ENCODE data around the gene ZNF48.

ZNF48 gene

DNA sequence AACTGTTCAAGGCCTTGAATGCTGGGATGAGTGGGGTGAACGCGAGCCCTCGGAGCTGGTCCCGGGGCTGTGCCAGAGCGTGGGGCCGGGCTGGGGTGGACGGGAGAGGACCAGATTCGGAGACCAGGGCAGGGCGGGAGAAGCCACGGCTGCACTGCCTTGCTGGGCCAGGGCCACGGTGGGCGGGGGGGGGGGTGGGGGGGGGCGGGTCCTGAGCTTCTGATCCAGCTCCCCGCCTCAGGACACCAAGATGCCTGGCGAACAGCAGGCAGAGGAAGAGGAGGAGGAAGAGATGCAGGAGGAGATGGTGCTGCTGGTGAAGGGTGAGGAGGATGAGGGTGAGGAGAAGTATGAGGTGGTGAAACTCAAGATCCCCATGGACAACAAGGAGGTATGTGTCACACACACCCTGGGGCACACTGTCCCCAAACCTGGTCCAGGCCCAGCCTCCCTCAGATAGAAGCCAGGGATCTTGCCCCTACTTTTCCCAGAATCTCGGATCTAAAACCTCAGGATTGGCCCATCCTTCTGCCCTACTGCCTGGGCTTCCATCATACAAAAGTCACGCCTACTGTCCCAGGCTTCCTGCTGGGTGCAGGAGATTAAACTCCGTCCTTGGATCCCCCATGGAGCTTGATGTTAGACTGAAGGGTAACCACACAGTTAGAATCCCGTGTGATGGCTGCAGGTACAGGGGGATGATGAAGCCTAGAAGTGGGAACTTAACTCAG, 12.7 kb downstream of the ZNF48 start:
- no peak for DNase-seq

DNA sequence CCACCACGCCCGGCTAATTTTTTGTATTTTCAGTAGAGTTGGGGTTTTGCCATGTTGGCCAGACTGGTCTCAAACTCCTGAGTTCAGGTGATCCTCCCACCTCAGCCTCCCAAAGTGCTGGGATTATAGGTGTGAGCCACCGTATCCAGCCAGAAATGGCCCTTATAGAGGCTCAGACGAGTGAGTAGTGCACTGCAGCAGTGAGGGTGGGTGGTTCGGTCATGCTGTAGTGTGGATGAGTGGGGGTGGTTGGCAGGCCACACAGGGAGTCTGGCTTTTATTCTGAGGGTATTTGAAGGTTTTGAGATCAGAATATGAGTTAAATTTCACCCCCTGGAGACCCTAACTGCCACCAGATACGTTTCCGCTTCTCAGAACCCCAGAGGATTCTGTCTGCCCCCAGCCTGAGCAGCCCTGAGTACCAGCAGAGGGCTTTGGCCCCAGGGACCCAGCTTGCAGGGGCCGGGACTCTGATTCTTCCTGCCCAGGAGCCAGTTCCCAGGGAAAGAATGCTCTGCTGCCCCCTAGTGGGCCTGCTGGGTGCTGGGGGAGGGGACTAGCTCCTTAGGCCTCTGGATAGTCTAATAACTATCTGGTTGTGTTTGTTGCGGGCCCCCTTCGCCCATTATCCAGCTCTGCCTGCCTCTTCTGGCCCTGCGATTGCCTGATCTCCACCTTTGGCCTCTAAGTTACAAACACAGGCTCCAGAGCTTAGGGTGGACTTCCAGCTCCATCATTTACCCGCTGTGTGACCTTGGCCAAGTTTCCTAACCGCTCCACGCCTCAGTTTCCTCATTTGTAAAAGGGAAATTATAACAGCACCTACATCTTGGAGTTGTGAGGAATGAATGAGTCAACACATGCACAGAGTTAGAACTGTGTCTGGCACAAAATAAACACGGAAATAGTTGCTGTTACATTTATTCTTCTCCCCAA, 14.2 kb downstream of the ZNF48 start:
- peak; percentile 96 for DNase-seq

DNA sequence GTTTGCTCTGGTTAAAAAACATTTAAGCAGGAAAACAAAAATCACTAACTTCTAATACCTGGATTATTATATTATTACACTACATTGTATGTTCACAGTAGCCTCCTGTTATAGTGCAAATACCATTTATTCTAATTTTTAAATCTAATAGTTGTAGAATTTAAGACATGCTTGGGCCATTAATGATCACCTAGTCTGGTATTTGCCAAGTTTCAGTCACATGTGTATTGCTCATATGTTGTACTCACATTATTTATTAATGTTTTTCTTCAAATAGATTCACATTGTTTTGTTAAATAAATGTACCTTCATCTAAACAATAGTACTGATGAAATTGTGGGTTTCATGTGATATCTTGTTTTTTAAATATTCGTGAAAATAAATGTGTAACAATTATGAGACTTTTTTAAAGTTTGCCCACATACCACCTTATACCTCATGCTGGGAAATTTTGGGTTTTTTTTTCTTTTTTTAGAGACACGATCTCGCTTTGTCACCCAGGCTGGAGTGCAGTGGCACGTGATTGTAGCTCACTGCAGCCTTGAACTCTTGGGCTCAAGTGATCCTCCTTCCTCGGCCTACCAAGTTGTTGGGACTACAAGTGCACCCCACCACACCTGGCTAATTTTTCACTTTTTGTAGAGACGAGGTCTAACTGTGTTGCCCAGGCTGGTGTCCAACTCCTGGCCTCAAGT, 18.0 kb downstream of the ZNF48 start:
- DNase-seq: no peak

DNA sequence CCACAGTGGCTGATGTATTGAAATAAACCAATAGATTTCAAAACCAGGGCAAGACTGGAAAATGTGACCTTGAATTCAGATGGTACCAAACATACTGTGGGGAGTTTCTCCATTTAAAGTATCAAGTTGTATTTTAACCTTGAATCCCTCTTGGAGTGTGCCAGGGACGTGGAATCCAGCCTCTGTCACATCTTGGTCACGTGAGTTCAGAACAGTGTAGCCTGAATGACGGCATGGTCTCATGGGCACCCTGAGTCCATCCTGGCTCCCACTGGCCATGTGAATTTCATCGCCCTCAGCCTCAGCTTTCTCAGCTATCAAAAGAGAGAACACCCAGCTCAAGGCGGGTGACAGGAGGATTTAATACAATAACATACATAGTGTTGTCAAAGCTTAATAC, 18.9 kb downstream of the ZNF48 start:
- no peak for DNase-seq

DNA sequence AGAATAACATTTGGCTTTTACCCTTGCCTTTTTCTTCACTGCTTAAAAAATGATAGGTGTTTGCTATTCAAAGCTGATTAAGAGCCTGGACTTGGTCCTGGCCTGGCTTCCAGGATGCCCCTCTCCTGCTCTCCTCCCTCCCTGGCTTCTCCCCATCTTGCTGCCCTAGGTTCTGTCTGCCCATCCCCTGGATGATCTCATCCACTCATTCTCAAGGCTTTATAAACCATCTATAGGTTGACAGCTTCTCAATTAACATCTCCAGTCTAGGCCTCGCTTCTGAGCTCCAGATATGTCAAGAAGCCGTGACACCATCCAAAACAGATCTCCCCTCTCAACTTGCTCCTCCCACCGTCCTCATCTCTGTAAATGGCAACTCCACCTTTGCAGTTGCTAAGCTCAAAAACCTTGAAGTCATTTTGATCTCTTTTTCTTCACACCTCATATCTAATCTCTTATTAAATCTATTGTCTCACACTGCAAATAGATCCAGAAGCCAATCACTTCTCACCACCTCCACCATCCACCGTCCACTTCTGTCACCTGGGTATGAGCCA, 20.9 kb downstream of the ZNF48 start:
- no peak for DNase-seq

DNA sequence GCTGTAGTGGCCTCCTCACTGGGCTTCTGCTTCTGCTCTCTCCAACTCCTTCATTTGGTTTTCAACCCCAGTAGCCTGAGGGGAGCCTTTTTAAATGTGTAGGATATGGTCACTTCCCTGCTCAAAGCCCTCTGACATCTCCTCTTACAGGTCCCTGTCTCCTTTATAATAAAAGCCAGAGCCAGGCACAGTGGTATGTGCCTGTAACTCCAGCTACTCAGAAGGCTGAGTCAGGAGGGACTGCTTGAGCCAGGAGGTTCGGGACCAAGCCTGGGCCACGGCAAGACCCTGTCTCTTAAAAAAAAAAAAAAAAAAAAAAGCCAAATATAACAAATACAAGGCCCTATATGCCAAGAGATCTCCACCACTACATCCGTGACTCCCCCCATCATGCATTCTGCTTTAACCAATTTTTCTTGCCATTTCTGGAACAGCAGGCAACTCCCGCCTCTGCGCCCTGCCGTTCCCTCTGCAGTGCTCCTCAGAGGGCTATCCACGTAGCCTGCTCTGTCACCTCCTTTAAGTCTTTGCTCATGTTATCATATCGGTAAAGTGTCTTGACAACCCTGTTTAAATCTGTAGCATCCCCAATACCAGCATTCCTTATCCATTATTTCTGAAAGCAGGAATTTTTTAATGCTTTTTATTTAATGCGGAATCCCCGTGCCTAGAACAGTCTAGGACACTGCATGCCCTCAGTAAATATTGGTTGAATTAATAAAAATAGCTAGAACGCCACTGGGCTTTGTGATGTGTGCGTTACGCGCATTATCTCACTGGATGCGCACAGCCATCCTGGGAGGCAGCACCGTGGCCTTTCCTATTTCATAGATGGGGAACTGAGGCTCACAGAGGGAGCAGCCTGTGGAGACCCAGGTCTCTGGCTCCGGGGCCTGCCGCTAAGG, 21.7 kb downstream of the ZNF48 start:
- no peak for DNase-seq

DNA sequence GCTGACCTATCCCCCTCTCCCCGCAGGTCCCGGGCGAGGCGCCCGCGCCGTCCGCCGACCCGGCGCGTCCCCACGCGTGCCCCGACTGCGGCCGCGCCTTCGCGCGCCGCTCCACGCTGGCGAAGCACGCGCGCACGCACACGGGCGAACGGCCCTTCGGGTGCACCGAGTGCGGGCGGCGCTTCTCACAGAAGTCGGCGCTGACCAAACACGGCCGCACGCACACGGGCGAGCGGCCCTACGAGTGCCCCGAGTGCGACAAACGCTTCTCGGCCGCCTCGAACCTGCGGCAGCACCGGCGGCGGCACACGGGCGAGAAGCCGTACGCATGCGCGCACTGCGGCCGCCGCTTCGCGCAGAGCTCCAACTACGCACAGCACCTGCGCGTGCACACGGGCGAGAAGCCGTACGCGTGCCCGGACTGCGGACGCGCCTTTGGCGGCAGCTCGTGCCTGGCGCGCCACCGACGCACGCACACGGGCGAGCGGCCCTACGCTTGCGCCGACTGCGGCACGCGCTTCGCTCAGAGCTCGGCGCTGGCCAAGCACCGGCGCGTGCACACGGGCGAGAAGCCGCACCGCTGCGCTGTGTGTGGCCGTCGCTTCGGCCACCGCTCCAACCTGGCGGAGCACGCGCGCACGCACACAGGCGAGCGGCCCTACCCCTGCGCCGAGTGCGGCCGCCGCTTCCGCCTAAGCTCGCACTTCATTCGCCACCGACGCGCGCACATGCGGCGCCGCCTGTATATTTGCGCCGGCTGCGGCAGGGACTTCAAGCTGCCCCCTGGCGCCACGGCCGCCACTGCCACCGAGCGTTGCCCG, 22.5 kb downstream of the ZNF48 start:
- DNase-seq: peak; percentile 89

DNA sequence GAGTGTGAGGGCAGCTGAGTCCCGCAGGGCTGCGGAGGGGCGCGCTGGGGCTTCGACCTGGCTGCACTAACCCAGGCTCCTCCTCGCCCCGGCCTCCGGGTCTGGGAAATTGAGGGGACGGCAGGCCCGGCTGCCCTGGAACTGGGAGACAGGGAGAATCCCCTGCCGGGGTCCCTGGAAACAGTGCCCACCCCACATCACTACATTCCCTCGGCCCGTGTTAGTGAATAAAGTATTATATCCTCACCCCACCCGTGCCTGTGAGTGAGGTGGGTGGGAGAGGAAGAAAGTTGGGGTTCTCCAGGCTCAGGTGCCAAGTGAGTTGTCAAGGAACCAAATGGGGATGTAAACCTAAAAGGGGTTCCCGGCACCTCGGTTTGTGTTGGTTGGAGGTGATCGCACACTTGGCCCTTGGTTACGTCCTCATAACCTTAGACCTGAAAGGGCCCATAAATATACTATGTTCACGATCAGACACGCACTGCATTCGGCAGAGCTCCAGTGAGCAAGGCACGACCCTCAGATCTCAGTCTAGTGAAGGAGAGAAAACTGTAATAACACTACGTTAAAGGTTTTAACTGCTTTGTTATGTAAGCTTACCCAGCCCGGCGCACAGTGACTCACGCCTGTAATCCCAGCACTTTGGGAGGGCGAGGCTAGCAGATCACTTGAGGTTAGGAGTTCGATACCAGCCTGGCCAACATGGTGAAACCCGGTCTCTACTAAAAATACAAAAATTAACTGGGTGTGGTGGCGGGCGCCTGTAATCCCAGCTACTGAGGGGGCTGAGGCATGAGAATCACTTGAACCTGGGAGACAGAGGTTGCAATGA, 23.3 kb downstream of the ZNF48 start:
- DNase-seq: no peak

DNA sequence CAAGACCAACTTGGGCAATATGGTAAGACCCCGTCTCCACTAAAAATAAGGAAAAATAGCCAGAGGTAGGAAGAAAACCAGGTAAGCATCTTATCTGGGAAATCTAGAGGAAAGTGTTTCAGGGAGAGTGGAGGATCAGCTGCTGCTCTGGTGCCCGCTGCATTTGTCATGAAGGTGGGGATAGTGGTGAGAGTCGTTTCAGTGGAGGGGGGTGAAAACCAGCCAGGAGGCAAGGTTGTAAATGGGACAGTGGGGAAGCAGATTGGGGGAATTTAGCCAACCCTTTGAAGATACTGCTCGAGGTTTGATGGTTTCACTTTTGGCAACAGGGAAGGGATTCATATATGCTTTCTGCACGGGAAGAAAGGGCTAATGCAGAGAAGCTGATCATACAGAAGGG, 25.8 kb downstream of the ZNF48 start:
- DNase-seq: no peak

DNA sequence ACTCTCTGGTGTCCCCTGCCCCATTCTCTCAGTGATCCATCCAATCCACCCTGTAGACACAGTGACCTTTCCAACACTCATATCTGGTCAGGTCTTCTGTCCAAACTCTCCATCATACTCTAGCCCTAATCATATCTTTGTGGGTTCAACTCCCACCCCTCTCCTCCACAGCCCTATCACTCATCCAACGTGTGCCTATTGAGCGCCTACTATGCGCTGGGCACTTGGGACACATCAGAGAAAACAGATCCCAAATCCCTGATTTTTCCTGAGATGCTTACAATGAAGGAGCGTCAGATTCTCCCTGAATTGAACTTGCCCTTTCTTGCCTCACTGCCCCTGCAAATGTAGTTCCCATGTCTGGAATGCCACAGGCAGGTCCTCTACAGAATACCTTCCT, 32.8 kb downstream of the ZNF48 start:
- no peak for DNase-seq

DNA sequence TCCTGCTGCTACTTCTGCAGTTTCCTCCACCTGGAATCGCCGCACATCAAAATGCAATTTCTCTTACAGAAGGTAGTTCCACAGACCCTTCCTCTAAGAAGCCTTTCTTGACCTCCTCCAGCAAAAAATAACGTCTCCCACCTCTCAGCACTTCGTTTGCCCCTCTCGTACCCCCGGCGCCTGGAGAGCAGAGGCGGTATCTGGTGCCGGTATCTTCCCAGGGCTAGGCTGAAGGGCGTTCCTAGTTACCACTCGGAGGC, 34.1 kb downstream of the ZNF48 start:
- DNase-seq: no peak

DNA sequence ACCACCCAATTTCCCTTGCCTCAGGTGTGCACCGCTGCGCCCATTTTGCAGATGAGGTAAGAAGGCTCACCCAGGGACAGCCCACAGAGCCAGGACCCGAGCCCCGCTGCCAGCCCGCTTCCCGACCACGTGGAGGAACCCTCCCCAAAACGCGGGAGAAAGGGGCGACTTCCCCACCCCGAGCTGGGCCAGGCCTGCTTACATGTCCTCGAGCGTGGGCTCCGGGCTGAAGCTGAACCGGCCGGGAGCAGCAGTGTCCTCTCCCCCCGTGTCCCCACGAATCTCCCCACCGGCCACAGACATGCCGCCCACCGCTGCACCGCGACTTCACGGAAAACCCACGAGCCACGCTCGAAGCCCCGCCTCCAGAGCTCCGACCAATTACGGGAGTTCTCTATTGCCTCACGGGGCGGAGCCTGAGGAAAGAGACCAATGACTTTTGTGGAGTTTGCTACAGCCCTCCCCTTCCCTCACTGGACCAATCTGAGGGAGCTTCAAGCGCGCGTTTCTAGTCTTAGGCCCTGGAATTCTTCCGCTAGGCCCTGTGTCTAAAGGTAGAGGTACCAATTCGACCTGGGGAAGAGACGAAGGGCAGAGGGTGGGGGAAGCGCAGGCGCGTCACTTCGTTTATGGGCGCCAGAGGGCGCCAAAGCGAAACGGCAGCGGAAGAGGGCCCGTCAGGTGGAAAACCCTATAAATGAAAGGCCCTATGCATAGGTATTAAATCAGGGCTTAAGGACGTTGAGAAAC, 34.6 kb downstream of the ZNF48 start, which contains the start of gene DCTPP1:
Gene DCTPP1 (minus strand): TSS at position 353 of the 750 bp plus-strand sequence. CDS start 50 bp downstream, at position 303.
- peak; percentile 92 for DNase-seq

DNA sequence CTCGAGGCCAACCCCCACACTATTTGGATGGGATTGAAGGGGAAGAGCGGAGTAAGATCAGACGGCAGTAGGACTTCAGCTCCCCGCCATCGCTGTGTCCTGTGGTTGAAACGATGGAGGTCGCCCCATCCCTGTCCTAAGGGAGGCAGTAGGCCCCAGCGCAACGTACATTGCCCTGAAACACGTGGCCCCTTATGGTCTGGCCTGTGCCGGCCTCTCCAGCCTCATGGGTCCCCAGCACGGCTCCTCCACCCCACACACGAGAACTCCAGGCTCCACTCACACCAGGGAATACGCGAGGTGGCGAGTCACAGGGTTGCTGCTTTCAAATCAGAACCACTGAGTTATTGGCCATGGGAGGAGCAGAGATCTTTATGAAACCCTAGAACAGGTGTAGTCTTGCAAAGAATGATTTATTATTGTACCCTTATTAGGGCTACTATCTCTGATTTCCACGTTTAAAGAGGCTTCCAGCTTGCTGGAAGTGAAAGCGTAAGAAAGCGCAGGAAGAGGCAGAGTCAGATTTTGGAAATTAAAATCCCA, 35.3 kb downstream of the ZNF48 start:
- DNase-seq: no peak

DNA sequence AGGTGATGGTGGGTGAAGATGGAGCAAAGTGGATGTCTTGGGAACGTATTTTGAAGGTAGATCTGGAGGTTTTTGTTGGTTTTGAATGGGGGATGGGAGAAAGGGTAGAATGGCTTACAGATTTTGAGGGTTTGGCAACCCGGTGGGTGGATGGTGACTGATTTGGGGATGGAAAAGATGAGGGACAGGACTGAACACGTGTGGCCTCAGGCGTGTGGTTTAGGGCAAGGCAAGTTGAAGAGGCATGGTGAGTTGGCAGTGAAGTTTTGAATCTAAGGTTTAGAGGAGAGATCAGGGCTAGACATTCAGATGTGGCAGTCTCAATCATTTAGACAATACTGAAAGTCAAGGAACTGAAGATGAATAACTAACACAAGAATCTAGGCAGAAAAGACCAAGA, 39.6 kb downstream of the ZNF48 start:
- no peak for DNase-seq

DNA sequence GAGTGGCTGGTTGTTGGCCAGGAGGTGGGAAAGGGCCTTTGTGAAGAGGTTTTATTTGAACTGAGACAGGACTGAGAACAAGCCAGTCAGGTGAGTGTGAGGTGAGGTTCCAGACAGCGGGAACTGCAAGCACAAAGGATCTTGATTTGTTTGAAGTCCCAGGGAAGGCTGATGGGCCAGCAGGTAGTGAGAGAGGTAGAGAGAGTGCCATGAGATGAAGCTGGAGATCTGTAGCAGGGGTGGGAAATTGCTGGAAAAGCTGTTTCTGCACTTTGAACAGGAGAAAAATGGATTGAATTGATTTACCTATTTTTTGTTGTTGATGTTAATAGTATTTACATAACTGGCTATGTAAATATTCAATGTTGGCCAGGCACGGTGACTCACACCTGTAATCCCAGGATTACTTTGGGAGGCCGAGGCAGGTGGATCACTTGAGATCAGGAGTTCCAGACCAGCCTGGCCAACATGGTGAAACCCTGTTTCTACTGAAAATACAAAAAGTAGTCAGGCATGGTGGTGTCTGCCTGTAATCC, 42.4 kb downstream of the ZNF48 start:
- DNase-seq: no peak

DNA sequence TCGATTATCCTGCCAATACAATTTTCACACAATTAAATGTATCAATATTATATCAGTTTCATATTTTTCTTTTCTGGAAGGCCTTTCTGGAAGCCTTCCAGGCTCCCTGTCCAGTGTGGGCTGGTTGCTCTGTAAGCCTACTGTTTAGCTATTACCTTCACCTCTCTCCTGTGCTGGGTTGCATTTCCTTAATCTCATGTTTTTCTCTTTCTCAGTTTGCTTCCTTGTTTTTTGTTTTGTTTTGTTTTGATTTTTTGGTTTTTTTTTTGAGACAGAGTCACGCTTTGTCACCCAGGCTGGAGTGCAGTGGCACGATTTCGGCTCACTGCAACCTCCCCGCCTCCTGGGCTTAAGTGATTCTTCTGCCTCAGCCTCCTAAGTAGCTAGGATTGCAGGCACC, 43.6 kb downstream of the ZNF48 start:
- no peak for DNase-seq

DNA sequence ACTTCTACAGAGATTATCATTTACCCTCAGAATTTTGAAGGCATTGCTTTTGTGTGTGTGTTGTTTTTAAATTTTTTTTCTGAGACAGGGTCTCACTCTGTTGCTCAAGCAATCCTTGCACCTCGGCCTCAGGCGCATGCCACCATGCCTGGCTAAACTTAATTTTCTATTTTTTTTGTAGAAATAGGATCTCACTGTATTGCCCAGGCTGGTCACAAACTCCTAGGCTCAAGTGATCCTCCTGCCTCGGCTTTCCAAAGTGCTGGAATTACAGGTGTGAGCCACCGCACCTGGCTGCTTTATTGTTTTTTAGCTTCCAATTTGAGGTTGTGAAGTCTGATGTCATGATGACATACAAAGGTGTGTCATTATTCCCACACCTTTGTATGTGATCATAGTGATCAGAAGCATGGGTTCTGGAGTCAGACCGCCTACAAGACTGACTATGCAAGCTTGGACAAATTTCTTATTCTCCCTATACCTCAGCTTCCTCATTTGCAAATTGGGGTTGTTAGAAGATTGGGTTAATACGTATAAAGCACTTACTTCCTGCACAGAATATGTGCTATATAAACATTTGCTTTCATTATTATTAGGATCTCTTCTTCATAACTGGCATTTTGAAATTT, 44.6 kb downstream of the ZNF48 start:
- DNase-seq: no peak

DNA sequence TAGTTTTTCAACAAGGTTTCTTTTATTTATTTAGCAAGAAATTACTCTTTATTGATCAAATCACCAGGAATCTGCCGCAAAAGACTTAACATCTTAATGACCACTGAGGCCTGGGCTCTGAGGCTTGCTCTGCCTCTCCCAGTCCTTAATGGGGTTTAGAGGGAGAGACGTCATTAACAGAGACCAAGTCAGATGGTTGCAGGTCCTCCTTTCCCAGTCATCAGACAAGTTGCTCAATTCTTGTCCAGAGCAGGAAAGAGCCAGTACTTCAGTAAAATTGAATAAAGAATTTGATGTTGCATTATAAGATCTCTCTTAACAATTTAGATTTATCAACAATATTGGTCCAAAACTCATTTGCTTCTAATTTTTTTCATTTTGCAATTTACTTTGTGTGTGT, 48.4 kb downstream of the ZNF48 start:
- DNase-seq: no peak
